ENCODE data around the gene EXOSC6. TPM values are rescaled to one million over a fixed set of nuclear protein-coding genes. Genes with fewer than 3 reads are reported as not detected.
"Not testable (repeated sequence)": the region's sequence is repeated elsewhere in the genome, so short reads cannot be mapped to it uniquely, and the experiment has no call there.

EXOSC6 gene
- total and polyA plus RNA-seq, 7 donors: 8.8 to 22.2 (median 17.7) TPM

DNA sequence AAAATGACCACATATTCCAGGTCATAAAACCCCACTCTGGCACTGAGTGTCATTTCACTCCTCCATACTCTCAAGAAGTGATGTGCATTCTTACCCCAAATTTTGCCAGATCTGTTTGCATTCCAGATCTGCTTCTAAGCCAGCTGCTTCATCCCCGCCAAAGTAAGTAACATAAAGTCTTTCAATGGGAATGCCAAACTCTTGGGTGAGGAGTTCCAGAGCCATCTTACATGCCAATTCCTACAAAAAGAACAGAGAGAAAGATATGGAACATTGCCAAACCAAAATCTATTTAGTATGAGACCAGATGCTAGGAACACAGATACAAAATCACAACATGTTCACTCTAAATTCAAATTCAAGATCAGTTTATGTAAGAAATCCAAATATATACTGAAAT lies 24.7 kb upstream of the EXOSC6 start:
- DNase-seq (no peak), ATAC-seq (no peak)
- WGBS, 3 donors: 77 to 92% (median 83%) methylated on average over 1 of the region's 1 CpG
- TF ChIP-seq, protein P1, sequence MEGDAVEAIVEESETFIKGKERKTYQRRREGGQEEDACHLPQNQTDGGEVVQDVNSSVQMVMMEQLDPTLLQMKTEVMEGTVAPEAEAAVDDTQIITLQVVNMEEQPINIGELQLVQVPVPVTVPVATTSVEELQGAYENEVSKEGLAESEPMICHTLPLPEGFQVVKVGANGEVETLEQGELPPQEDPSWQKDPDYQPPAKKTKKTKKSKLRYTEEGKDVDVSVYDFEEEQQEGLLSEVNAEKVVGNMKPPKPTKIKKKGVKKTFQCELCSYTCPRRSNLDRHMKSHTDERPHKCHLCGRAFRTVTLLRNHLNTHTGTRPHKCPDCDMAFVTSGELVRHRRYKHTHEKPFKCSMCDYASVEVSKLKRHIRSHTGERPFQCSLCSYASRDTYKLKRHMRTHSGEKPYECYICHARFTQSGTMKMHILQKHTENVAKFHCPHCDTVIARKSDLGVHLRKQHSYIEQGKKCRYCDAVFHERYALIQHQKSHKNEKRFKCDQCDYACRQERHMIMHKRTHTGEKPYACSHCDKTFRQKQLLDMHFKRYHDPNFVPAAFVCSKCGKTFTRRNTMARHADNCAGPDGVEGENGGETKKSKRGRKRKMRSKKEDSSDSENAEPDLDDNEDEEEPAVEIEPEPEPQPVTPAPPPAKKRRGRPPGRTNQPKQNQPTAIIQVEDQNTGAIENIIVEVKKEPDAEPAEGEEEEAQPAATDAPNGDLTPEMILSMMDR (IDR thresholded peaks at IDR 0.05): no peak
- Histone ChIP-seq H3K4me3 (no peak overlapping the region), H3K4me1 (no peaks in the 10 kb centered on the region), H3K36me3 (ENCODE audit: insufficient read depth in 1 of 2, low read depth in 1 of 2) (peaks cover 30 to 99% of the 10 kb centered on the region in 2 donors), H3K9me3 (no peaks in the 10 kb centered on the region), H3K27me3 (ENCODE audit: insufficient read depth in 3 of 3, low read length in 2 of 3) (no peaks in the 10 kb centered on the region), H3K27ac (no peak overlapping the region)
- intact Hi-C loops (cut with DNase I): no loop called here

DNA sequence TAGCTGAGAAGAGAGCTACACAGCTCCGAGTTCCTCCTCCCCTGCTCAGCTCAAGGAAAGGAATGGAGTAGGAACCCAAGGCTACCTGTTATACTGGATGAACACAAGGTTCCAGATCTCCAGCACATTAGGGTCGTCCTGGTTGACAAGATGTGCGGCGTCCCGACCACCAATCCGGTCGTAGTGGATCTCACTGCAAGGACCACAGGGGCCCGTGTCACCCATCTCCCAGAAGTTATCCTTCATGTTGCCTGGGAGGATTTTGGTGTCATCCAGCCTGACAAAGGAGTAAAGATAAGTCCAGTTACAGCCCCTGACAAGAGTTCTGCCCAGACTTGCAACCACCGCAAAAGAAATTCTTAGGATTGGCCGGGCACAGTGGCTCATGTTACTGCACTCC lies 20.0 kb upstream of the EXOSC6 start:
- no peak for DNase-seq
- peaks cover 16 to 99% of the 10 kb centered on the region in 2 donors for H3K36me3 ChIP-seq (ENCODE audit: insufficient read depth in 1 of 2, low read depth in 1 of 2)

DNA sequence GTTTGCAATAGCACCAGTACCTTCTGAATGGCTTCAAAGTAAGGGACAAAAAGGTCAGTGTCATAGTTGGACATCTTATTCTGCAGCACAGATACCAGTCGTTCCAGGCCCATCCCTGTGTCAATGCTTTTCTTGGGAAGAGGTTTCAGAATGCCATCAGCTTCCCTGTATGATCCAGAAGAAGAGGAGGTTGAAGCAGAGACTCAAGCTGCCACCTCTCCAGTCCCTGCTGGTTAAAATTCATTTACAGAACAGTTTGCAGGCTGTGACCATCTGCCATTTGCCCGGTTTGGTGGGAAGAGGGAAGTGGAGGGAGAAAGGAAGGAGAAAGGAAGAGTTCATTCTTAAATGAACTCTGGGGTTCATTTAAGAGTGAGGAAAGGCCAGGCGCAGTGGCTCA lies 18.4 kb upstream of the EXOSC6 start:
- no peaks in the 10 kb centered on the region for H3K9me3 ChIP-seq
- ATAC-seq: no peak
- peaks cover 17 to 99% of the 10 kb centered on the region in 2 donors for H3K36me3 ChIP-seq (ENCODE audit: insufficient read depth in 1 of 2, low read depth in 1 of 2)
- DNase-seq: no peak
- intact Hi-C loops (cut with DNase I): no loop called here
- no peak overlapping the region for H3K4me3 ChIP-seq
- no peaks in the 10 kb centered on the region for H3K4me1 ChIP-seq
- H3K27me3 ChIP-seq (ENCODE audit: insufficient read depth in 3 of 3, low read length in 2 of 3): no peaks in the 10 kb centered on the region
- no peak overlapping the region for H3K27ac ChIP-seq
- TF ChIP-seq, protein P1 (IDR thresholded peaks at IDR 0.05): no peak
- WGBS, 3 donors: 87 to 91% (median 90%) methylated on average over 3 of the region's 3 CpGs

More for the DNA sequence above, 20.0 kb upstream of the EXOSC6 start:
- ATAC-seq: no peak
- Histone ChIP-seq H3K27ac (no peak overlapping the region), H3K27me3 (ENCODE audit: insufficient read depth in 3 of 3, low read length in 2 of 3) (no peaks in the 10 kb centered on the region), H3K4me3 (no peak overlapping the region), H3K4me1 (no peaks in the 10 kb centered on the region), H3K9me3 (no peaks in the 10 kb centered on the region)
- TF ChIP-seq, protein P1 (IDR thresholded peaks at IDR 0.05): no peak
- 92 to 93% (median 92%) methylated on average over 10 of the region's 10 CpGs for WGBS, 3 donors
- intact Hi-C loops (cut with DNase I): no loop called here

- WGBS, 3 donors: 92 to 97% (median 96%) methylated on average over 12 of the region's 12 CpGs
- Histone ChIP-seq H3K27ac (no peak overlapping the region), H3K27me3 (ENCODE audit: insufficient read depth in 3 of 3, low read length in 2 of 3) (no peaks in the 10 kb centered on the region), H3K9me3 (no peaks in the 10 kb centered on the region), H3K36me3 (ENCODE audit: insufficient read depth in 1 of 2, low read depth in 1 of 2) (peaks cover 23 to 99% of the 10 kb centered on the region in 2 donors), H3K4me3 (no peak overlapping the region), H3K4me1 (no peaks in the 10 kb centered on the region)
- ATAC-seq (no peak), DNase-seq (peak in 1 of 2 donors; percentile 35)
- intact Hi-C loops (cut with DNase I): loop anchor here in 1 of 2 donors (10.0 kb wide), 1 partner anchor 115 kb away; no protein-coding TSS in a partner anchor
- TF ChIP-seq, protein P1 (IDR thresholded peaks at IDR 0.05): no peak
Observed at GRCh38 chr16:70269471-70269870, 17.7 kb upstream of the EXOSC6 start.

- H3K27me3 ChIP-seq (ENCODE audit: insufficient read depth in 3 of 3, low read length in 2 of 3); ATAC-seq; H3K9me3 ChIP-seq; H3K4me3 ChIP-seq; H3K4me1 ChIP-seq; H3K27ac ChIP-seq; DNase-seq: not testable (repeated sequence)
- intact Hi-C loops (cut with DNase I): loop anchor here in 1 of 2 donors (10.0 kb wide), 1 partner anchor 113 kb away; no protein-coding TSS in a partner anchor
- H3K36me3 ChIP-seq (ENCODE audit: insufficient read depth in 1 of 2, low read depth in 1 of 2): peaks cover 24 to 99% of the 10 kb centered on the region in 2 donors
- 92 to 95% (median 93%) methylated on average over 10 of the region's 10 CpGs for WGBS, 3 donors
Observed at GRCh38 chr16:70267922-70268321, 16.2 kb upstream of the EXOSC6 start.
